Activated CD4-positive, alpha-beta T cell treated with anti-CD3 and anti-CD28 coated beads, Interleukin-2, amount 10 ng/mL, durations not matched to agents 7 days and 5 days (primary cell): ENCODE measurements around the gene CYB561. TPM values are rescaled to one million over a fixed set of nuclear protein-coding genes. Genes with fewer than 3 reads are reported as not detected.
A peak's percentile ranks its signal among the peaks of the same experiment; 100 is the strongest.

ENCODE experiments used
- CTCF ChIA-PET: fragments of 350-600 bp; sonication (Branson Sonifier 250); formaldehyde crosslinking; loops from one replicate; lab custom pipeline; 2021; ENCODE audit warnings: antibody characterized with exemption; lab: Charles Lee
- POLR2A ChIA-PET: fragments of 350-600 bp; sonication (Branson Sonifier 250); formaldehyde crosslinking; loops from one replicate; lab custom pipeline; 2021; ENCODE audit warnings: antibody characterized with exemption; lab: Charles Lee
- DNase-seq: peaks from one replicate; pipeline ENCODE4 v3.0.0-alpha.2; 2020
- H3K27ac Mint-ChIP-seq: one replicate; pipeline ENCODE4 v1.8.0; 2021; ENCODE audit warnings: mild to moderate bottlenecking, moderate library complexity, mixed read lengths
- H3K27me3 Mint-ChIP-seq: one replicate; pipeline ENCODE4 v1.8.0; 2021; ENCODE audit warnings: mixed read lengths
- H3K36me3 Mint-ChIP-seq: one replicate; pipeline ENCODE4 v1.8.0; 2021; ENCODE audit warnings: low read depth, mixed read lengths
- H3K4me1 Mint-ChIP-seq: one replicate; pipeline ENCODE4 v1.8.0; 2021; ENCODE audit warnings: mixed read lengths
- H3K4me3 Mint-ChIP-seq: one replicate; pipeline ENCODE4 v1.8.0; 2021; ENCODE audit warnings: mild to moderate bottlenecking, moderate library complexity, mixed read lengths
- H3K9me3 Mint-ChIP-seq: one replicate; pipeline ENCODE4 v1.8.0; 2021; ENCODE audit warnings: mixed read lengths
- total RNA-seq, 2 experiments: library from RNA; stranded (reverse); gene quantifications; one replicate each; pipeline ENCODE4 v1.2.3, GENCODE V29; 2021

The CYB561 gene
- total RNA-seq, 2 experiments from 2014 or later = 7.9 to 9.5 TPM

- Mint-ChIP-seq H3K27ac (peak overlapping the region; percentile 11), H3K4me1 (no peaks in the 10 kb centered on the region), H3K4me3 (no peak overlapping the region), H3K27me3 (no peaks in the 10 kb centered on the region), H3K36me3 (no peaks in the 10 kb centered on the region), H3K9me3 (no peaks in the 10 kb centered on the region)
- ChIA-PET CTCF (interaction anchor here (1.3 to 1.4 kb wide), 3 partner anchors 8 to 18 kb away, joined by 4 to 6 read pairs (median 5); no protein-coding TSS in a partner anchor), POLR2A (no interaction called here)
- DNase-seq = no peak
Measured at GRCh38 chr17:63486317-63487013, 40.4 kb upstream of the CYB561 start.

- no peak overlapping the region for H3K4me3 Mint-ChIP-seq
- ChIA-PET POLR2A (no interaction called here), CTCF (interaction anchor here (7.6 kb wide), 1 partner anchor 58 kb away, joined by 60 read pairs; no protein-coding TSS in a partner anchor)
- peaks cover 1% of the 10 kb centered on the region for H3K4me1 Mint-ChIP-seq
- no peak overlapping the region for H3K27ac Mint-ChIP-seq
- peaks cover 1% of the 10 kb centered on the region for H3K27me3 Mint-ChIP-seq
- DNase-seq = no peak
- no peaks in the 10 kb centered on the region for H3K36me3 Mint-ChIP-seq
- no peaks in the 10 kb centered on the region for H3K9me3 Mint-ChIP-seq
Measured at GRCh38 chr17:63483655-63484575, 37.8 kb upstream of the CYB561 start.

- Mint-ChIP-seq H3K9me3 (no peaks in the 10 kb centered on the region), H3K27ac (no peak overlapping the region), H3K4me1 (peaks cover 9% of the 10 kb centered on the region), H3K4me3 (no peak overlapping the region), H3K27me3 (peaks cover 10% of the 10 kb centered on the region), H3K36me3 (no peaks in the 10 kb centered on the region)
- DNase-seq = no peak
- CTCF ChIA-PET = interaction anchor here (7.6 kb wide), 1 partner anchor 57 kb away, joined by 60 read pairs; no protein-coding TSS in a partner anchor
- POLR2A ChIA-PET = no interaction called here
Measured at GRCh38 chr17:63483038-63483437, 36.9 kb upstream of the CYB561 start.

- ChIA-PET POLR2A (no interaction called here), CTCF (interaction anchor here (7.6 kb wide), 1 partner anchor 56 kb away, joined by 60 read pairs; no protein-coding TSS in a partner anchor)
- H3K27ac Mint-ChIP-seq = no peak overlapping the region
- no peaks in the 10 kb centered on the region for H3K9me3 Mint-ChIP-seq
- no peaks in the 10 kb centered on the region for H3K36me3 Mint-ChIP-seq
- no peak overlapping the region for H3K4me3 Mint-ChIP-seq
- peaks cover 15% of the 10 kb centered on the region for H3K27me3 Mint-ChIP-seq
- H3K4me1 Mint-ChIP-seq = peaks cover 14% of the 10 kb centered on the region
- no peak for DNase-seq
Measured at GRCh38 chr17:63482509-63482908, 36.4 kb upstream of the CYB561 start.

- POLR2A ChIA-PET = no interaction called here
Measured at GRCh38 chr17:63481488-63481870, 35.4 kb upstream of the CYB561 start.

GRCh38 chr17:63480826-63481487, 34.9 kb upstream of the CYB561 start:
- Mint-ChIP-seq H3K27ac (no peak overlapping the region), H3K4me3 (no peak overlapping the region), H3K27me3 (peaks cover 21% of the 10 kb centered on the region), H3K4me1 (peaks cover 15% of the 10 kb centered on the region), H3K36me3 (no peaks in the 10 kb centered on the region), H3K9me3 (no peaks in the 10 kb centered on the region)
- CTCF ChIA-PET = interaction anchor here (0.9 to 7.6 kb wide), 2 partner anchors 49 to 55 kb away, joined by 3 to 60 read pairs; no protein-coding TSS in a partner anchor
- DNase-seq = no peak
- POLR2A ChIA-PET = no interaction called here

More at GRCh38 chr17:63481488-63481870, 35.4 kb upstream of the CYB561 start:
- no peak overlapping the region for H3K4me3 Mint-ChIP-seq
- no peak for DNase-seq
- CTCF ChIA-PET = interaction anchor here (0.9 to 7.6 kb wide), 2 partner anchors 50 to 55 kb away, joined by 3 to 60 read pairs; no protein-coding TSS in a partner anchor
- H3K4me1 Mint-ChIP-seq = peaks cover 15% of the 10 kb centered on the region
- H3K27ac Mint-ChIP-seq = no peak overlapping the region
- H3K9me3 Mint-ChIP-seq = no peaks in the 10 kb centered on the region
- no peaks in the 10 kb centered on the region for H3K36me3 Mint-ChIP-seq
- H3K27me3 Mint-ChIP-seq = peaks cover 18% of the 10 kb centered on the region

GRCh38 chr17:63480192-63480784, 34.2 kb upstream of the CYB561 start:
- DNase-seq = no peak
- CTCF ChIA-PET = interaction anchor here (0.8 to 7.6 kb wide), 5 partner anchors 29 to 132 kb away, joined by 3 to 60 read pairs (median 3); no protein-coding TSS in a partner anchor
- POLR2A ChIA-PET = no interaction called here
- Mint-ChIP-seq H3K9me3 (no peaks in the 10 kb centered on the region), H3K27ac (no peak overlapping the region), H3K27me3 (peaks cover 28% of the 10 kb centered on the region), H3K4me1 (peaks cover 17% of the 10 kb centered on the region), H3K4me3 (no peak overlapping the region), H3K36me3 (no peaks in the 10 kb centered on the region)

GRCh38 chr17:63479495-63480184, 33.5 kb upstream of the CYB561 start:
- Mint-ChIP-seq H3K27ac (no peak overlapping the region), H3K27me3 (peaks cover 34% of the 10 kb centered on the region), H3K9me3 (no peaks in the 10 kb centered on the region), H3K4me3 (no peak overlapping the region), H3K36me3 (no peaks in the 10 kb centered on the region), H3K4me1 (peaks cover 20% of the 10 kb centered on the region)
- ChIA-PET POLR2A (no interaction called here), CTCF (interaction anchor here (0.6 to 7.6 kb wide), 17 partner anchors 8 to 731 kb away, joined by 3 to 60 read pairs (median 4); partner anchors contain the start of gene MAP3K3)
- no peak for DNase-seq

GRCh38 chr17:63478814-63479494, 32.8 kb upstream of the CYB561 start:
- ChIA-PET POLR2A (no interaction called here), CTCF (interaction anchor here (0.6 to 7.6 kb wide), 19 partner anchors 8 to 731 kb away, joined by 3 to 60 read pairs (median 4); partner anchors contain the start of gene MAP3K3)
- Mint-ChIP-seq H3K27ac (no peak overlapping the region), H3K4me1 (peaks cover 20% of the 10 kb centered on the region), H3K36me3 (no peaks in the 10 kb centered on the region), H3K27me3 (peaks cover 40% of the 10 kb centered on the region), H3K9me3 (no peaks in the 10 kb centered on the region), H3K4me3 (no peak overlapping the region)
- peak; percentile 86 for DNase-seq

- Mint-ChIP-seq H3K27ac (no peak overlapping the region), H3K4me1 (peaks cover 20% of the 10 kb centered on the region), H3K36me3 (no peaks in the 10 kb centered on the region), H3K9me3 (no peaks in the 10 kb centered on the region), H3K4me3 (peak overlapping the region; percentile 72), H3K27me3 (peaks cover 44% of the 10 kb centered on the region)
- DNase-seq = no peak
- ChIA-PET POLR2A (no interaction called here), CTCF (interaction anchor here (1.2 to 7.6 kb wide), 14 partner anchors 12 to 144 kb away, joined by 3 to 60 read pairs (median 4); partner anchors contain the start of gene MAP3K3)
Measured at GRCh38 chr17:63477480-63478440, 31.7 kb upstream of the CYB561 start.
